ENCODE results near the gene IFNL3. TPM values are rescaled to one million over a fixed set of nuclear protein-coding genes. Genes with fewer than 3 reads are reported as not detected.
A peak's percentile ranks its signal among the peaks of the same experiment; 100 is the strongest.

IFNL3 gene
- total and polyA plus RNA-seq, 2 of the 13 experiments (the other 11 are each of a cell fraction or from before 2014, with no cell fraction given) = not detected

- TF ChIP-seq HNRNPLL (IDR thresholded peaks at IDR 0.05; ENCODE audit: low read depth, low read length, poor library complexity, severe bottlenecking) = peak; percentile 19
- TF ChIP-seq, protein P1, sequence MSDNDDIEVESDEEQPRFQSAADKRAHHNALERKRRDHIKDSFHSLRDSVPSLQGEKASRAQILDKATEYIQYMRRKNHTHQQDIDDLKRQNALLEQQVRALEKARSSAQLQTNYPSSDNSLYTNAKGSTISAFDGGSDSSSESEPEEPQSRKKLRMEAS (IDR thresholded peaks at IDR 0.05) = 0 out of 2 replicates have a peak, but pooled peaks have one; percentile 20
- no peak for TF ChIP-seq GATAD2A (CRISPR knock-in tag; IDR thresholded peaks at IDR 0.05)
Observed at GRCh38 chr19:39196860-39197562, 47.8 kb downstream of the IFNL3 start, which contains the start of gene NCCRP1 (continued).

- in situ Hi-C loops (cut with HindIII; ENCODE audit: extremely low pct_ligation_motif_present, low pct_unique_long_range_greater_than_20kb) = no loop called here
- POLR2A ChIA-PET = interaction anchor here (0.8 kb wide), 1 partner anchor 132 kb away, joined by 3 read pairs; no protein-coding TSS in a partner anchor
- no TSS peak for BruUV-seq (replicated peaks)
- Histone ChIP-seq H3K79me2 (ENCODE audit: insufficient read depth, low read length) (no peaks in the 10 kb centered on the region), H3K4me2 (ENCODE audit: low read depth, low read length) (no peak overlapping the region), H4K20me1 (ENCODE audit: insufficient read depth, low read length) (no peaks in the 10 kb centered on the region), H3K4me1 (ENCODE audit: insufficient read depth, low read length) (peaks cover 12% of the 10 kb centered on the region), H3K9ac (ENCODE audit: insufficient read depth, low read depth, low read length) (no peak overlapping the region), H3K36me3 (replicated peaks in 1 of 2; ENCODE audit: control insufficient read depth in 1 of 2, insufficient read depth in 2 of 2, low read length in 2 of 2) (no peaks in the 10 kb centered on the region), H3K27ac (ENCODE audit: extremely low read length, insufficient read depth, low read length) (no peak overlapping the region), H3K4me3 (replicated peaks in 1 of 3; ENCODE audit: insufficient read depth in 1 of 3, low read depth in 2 of 3, low read length in 3 of 3) (no peak overlapping the region), H3K27me3 (ENCODE audit: control insufficient read depth in 1 of 2, insufficient read depth in 2 of 2, low read length in 2 of 2) (peaks cover 5 to 47% of the 10 kb centered on the region in 2 experiments), H3K9me3 (ENCODE audit: low read length) (no peaks in the 10 kb centered on the region), H2AFZ (ENCODE audit: low read length) (no peak overlapping the region)
- intact Hi-C loops (cut with micrococcal nuclease; ENCODE audit: unreplicated experiment) = no loop called here
- WGBS (ENCODE audit: low lambda C conversion rate) = 29% methylated on average over 5 of the region's 7 CpGs
- ATAC-seq (no peak), DNase-seq (ENCODE audit: low spot score) (no peak), FAIRE-seq (no peak)
- TF ChIP-seq, protein P2, sequence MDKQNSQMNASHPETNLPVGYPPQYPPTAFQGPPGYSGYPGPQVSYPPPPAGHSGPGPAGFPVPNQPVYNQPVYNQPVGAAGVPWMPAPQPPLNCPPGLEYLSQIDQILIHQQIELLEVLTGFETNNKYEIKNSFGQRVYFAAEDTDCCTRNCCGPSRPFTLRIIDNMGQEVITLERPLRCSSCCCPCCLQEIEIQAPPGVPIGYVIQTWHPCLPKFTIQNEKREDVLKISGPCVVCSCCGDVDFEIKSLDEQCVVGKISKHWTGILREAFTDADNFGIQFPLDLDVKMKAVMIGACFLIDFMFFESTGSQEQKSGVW (CRISPR knock-in tag; IDR thresholded peaks at IDR 0.05; ENCODE audit: borderline replicate concordance) = no peak
- no peak for TF ChIP-seq FOSL1 (CRISPR knock-in tag; IDR thresholded peaks at IDR 0.05; ENCODE audit: borderline replicate concordance)
- CTCF ChIA-PET (ENCODE audit: low intra/inter-chr PET ratio, low total read pairs) = no interaction called here
Observed at GRCh38 chr19:39196320-39196719, 48.5 kb downstream of the IFNL3 start.
